Activated CD4-positive, alpha-beta T cell treated with anti-CD3 and anti-CD28 coated beads, Interleukin-10, Interleukin-2, amounts not matched to agents 100 ng/mL and 50 ng/mL, durations not matched to agents 16 hours and 8 hours (primary cell): ENCODE results near the gene ZNF775.

ENCODE experiments used
- DNase-seq: peaks from one replicate; pipeline ENCODE4 v3.0.0-alpha.2; 2020

The ZNF775 gene

DNA sequence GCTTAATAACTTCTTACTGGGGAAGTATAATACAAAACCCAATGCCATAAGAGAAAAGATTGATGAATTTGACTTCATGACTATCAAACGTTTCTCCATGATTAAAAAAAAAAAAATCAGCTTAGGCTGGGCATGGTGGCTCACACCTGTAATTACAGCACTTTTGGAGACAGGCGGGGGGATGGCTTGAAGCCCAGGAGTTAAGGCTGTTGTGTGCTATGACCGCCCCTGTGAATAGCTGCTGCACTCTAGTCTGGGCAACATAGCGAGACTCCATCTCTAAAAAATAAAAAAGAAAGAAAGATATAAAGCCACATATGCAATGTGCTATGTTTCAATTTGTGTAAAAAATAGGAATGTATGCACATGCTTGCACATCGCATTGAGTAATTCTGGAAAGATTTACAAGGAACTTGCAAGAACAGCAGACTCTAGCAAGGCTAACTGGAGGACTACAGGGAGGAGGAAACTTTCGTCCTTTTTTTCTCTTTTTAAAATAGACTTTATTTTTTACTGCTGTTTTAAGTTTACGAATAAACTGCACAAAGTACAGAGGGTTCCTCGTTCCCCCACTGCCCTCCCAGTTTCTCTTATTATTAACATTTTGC, 27.4 kb upstream of the ZNF775 start:
- no peak for DNase-seq

DNA sequence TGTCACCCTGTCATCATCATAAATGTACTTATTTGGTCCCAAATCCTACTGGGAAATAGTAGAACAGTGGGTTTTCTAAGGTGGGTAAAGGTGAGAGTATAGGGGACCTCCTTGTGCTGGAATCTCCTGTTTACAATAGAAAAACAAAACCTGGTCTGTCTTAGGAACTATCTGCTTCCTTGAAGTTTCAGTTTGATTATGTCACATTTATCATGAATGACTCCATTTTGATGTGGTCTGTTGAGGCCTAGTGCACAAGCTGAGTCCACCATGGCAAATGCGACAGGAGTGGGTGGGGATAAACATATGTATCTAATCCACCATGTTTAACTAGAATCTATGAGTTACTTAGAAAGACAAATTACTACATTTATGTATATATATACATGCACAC, 23.5 kb upstream of the ZNF775 start:
- DNase-seq = no peak

DNA sequence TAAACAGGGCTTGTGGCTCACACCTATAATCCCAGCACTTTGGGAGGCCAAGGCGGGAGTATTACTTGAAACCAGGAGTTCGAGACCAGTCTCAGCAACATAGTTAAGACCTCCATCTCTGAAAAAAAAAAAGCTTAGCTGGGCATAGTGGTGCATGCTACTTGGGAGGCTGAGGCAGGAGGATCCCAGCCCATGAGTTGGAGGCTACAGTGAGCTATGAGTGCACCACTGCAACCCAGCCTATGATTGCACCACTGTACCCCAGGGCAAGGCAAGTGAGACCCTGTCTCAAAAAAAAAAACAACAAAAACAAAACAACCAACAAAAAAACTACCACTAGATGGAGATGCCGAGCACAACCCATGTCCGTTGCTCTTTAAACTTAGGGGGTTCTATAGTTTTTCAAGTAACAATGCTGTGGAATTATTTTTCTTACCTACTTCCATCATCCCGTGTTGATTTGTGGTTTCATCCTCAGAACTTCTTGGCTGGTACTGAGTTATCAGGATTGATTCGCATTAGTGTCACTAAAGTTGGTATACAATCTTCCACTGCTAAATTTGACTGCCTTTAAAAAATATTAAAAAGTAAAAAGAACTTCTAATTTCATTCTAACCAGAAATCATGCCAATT, 22.7 kb upstream of the ZNF775 start:
- DNase-seq = peak; percentile 41

DNA sequence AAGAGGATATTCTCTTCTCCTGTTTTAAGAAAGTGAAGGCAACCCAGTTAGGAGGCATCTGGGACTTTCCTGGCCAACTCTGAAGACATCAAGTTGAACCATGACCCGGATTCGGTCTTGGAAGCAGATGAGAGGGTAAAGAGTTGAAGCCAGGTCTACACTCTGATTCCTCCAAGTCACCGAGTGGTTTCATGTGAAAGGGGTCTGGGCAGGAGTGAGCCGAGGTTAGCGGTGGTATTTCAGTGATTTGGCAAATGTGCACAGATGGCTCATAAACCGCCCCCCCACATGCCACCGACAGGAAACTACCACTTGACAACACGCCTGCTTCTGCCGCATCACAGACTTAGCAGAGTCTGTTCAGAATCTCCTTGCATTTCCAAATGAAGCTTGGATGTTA, 21.9 kb upstream of the ZNF775 start:
- DNase-seq = peak; percentile 60

DNA sequence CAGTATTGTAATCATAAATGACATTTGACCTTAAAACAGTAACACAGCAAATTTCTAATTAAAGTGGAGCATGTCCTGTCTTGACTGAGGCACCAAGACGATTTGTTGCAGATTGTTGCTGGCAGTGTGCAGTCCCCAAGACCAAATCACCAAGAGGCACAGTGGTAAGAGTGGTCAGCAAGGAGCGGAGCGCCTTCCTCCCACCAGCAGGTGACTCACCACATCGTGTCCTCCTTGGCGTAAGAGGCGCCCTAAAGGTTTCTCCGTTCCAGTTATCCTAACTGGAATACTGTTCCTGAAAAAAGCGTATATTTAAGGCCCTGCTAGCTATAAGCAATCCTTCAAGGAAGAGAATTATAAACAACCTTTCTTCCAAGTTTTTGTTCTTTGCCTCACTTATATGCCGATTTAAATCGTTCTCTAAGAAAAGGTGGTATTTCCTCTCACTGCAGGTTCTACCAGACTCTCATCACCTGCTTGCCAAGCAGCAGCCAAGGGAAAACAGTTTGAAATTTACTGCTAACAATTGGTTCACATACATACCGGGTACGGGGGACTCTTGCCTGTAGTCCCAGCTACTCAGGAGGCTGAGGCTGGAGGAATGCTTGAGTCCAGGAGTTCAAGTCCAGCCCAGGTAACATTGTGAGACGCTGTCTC, 21.2 kb upstream of the ZNF775 start:
- no peak for DNase-seq

DNA sequence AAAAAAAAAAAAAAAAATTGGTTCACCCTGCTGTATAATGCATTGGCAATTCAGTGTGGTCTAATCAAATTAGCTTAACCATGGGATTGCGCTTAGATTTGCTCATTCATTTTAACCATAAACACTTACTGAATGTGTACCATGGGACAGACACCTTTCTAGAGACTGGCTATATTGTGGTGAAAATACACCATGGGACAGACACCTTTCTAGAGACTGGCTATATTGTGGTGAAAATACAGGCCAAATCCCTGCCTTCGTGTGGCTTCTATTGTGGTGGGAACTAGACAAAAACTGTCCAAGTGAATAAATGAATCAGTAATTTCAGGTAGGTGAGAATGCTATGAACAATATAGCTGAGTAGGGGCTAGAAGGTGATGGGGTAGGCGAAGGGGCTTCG, 20.7 kb upstream of the ZNF775 start:
- DNase-seq = no peak

DNA sequence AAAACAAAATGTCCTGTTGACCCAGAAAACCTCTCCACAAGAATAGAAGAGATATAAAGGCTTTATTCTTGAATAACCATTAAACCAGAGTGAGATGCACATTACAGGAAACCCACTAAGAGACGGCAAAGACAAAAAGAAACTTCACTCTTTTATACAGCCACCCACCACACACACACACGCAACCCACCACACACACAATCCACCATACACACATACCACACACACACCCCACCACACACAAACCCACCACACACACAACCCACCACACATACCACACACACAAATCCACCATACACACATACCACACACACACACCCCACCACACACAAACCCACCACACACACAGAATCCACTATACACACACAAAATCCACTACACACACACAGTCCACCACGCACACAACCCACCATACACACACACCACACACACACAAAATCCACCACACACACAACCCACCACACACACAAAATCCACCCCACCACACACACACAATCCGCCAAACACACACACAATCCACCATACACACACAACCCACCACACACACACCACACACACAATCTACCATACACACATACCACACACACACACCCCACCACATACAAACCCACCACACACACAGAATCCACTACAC, 20.0 kb upstream of the ZNF775 start:
- DNase-seq = no peak

DNA sequence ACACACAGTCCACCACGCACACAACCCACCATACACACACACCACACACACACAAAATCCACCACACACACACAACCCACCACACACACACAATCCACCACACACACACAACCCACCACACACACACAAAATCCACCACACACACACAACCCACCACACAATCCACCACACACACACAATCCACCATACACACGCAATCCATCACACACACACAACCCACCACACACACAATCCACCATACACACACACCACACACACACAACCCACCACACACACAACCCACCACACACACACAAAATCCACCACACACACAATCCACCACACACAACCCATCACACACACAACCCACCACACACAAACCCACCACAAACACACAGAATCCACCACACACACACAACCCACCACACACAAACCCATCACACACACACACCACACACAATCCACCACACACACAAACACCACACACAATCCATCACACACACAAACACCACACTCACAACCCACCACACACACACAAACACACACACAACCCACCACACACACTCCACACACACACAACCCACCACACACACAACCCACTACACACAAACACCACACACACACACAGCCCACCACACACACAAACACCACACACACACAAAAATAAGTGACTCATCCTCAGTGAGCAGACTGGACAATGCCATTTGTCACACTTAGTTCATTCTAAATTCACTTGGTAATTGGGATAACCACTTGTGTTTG, 19.3 kb upstream of the ZNF775 start:
- no peak for DNase-seq

DNA sequence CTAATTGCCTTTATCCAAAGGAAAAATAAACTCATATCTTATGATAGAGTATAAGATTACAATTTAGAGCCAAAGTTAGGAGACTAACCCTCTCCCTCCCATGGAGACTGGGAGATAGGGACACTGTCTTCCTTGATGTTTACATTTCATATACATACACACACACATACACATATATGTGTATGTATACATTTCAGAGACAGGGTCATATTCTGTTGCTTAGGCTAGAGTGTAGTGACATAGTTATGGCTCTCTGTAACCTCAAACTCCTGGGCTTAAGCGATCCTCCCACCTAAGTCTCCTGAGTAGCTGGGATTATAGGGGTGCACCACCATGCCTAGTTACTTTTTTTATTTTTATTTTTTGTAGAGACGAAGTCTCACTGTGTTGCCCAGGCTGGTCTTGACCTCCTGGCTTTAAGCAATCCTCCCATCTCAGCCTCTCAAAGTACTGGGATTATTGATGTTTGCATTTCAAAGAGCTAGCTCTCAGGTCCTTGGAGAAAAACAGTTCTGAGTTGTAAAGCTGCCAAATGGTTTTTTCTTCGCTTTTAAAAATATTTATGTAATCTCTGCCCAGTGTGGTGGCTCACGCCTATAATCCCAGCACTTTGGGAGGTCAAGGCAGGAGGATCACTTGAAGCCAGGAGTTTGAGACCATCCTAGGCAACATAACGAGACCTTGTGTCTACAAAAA, 18.6 kb upstream of the ZNF775 start:
- no peak for DNase-seq

DNA sequence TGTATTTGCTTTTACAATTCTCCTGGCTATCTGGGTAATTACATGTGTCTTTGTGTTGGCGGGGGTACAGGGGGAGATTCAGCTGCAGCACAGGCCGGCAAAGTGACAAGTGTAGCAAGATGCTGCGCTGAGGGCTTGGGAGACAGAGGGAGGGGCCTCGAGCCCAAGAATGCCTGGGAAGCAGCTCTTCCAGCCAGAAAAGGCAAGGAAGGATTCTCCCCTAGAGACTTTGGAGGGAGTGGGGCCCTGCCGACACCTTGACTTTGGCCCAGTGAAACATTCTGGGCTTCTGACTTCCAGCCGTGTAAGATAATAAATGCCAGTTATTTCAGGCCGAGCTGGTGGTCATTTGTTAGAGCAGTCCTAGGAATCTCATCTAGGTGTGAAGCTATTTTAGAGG, 17.7 kb upstream of the ZNF775 start:
- DNase-seq = no peak

DNA sequence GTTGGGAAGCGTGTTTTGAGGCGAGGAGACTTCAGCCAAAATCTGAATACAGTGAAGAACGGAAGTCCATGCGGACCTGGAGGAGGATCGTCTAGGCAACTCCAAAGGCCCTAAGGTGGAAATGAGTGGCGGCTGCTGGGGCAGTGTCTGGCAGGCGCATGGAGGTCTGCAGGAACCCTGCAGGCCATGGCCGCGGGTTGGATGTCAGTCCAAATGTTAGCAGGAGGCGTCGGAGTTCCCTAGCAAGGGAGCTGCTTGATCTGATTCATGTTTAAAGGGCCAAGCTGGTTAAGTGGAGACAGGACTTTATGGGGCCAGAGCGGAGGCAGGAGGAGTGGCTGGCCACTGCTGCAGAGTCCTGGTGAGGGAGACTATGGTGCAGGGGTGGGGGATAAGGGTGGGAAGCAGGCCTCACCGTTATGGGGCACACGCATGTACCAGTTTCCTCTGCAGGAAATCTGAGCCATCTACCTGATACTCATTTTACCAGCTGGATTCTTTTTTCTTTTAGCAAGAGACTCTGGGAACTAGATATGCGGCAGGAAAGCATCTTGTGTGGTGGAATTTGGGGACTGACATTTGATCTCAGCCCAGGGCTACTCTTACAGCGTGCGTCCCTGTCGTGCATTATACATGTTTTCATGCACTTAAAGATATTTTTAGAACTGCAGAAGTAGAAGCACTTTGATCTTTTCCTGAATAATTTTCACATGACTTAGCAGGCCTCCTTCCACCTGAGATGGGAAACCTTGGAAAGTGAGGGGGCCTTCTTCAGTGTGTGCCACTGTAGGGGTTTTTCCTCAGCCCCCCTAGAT, 17.1 kb upstream of the ZNF775 start:
- no peak for DNase-seq

DNA sequence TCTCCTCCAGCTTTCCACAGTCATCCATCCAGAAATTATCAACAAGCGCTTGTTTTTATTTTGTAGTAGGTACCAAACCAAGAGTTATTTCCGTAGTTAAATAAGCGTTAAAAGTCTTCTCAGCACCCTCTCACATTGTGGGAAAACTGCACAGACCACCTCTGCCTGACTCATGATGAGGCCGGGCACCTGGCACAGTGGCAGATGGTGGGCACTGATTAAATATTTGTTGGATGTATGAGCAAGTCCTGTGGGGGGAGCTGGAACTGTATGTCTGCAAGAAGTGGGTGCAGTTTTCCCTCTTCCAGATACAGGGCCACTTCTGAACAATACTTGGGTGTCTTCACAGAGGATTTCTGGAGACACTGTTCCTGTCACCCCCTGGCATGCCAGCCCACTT, 15.8 kb upstream of the ZNF775 start:
- no peak for DNase-seq

DNA sequence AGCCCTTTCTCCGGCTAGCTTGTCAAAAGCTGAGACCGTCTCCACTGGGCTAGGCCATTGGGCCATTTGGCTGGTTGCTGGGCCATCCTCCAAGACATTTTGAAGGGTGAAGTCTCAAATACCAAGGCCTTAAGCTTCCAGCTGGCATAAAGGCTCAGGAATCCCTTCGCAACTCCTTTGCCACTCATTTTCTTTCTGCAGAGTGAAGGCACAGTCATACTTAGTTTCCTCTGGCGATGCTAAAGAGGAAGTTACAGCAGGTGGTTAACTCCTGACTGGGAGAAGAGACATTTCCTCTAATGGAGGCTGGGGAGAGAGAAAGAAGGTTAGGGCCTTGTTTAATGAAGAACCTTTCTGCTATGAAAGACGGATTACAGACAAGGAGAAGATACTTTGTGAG, 15.3 kb upstream of the ZNF775 start:
- DNase-seq = peak; percentile 44

DNA sequence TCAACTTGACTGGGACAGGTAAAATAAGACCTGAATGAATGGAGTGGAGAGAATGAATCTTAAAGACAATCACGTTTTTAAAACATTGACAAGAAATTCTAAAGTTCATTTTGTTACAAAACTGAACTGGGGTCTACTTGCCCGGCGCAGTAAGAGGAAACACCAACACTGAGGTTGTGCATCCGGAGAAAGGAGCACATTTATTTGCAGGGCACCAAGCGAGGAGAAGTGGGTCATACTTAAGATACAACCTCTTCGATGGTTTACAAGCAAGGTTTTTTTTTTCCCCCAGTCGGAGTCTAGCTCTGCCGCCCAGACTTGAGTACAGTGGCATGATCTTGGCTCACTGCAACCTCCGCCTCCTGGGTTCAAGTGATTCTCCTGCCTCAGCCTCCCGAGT, 13.9 kb upstream of the ZNF775 start:
- no peak for DNase-seq

DNA sequence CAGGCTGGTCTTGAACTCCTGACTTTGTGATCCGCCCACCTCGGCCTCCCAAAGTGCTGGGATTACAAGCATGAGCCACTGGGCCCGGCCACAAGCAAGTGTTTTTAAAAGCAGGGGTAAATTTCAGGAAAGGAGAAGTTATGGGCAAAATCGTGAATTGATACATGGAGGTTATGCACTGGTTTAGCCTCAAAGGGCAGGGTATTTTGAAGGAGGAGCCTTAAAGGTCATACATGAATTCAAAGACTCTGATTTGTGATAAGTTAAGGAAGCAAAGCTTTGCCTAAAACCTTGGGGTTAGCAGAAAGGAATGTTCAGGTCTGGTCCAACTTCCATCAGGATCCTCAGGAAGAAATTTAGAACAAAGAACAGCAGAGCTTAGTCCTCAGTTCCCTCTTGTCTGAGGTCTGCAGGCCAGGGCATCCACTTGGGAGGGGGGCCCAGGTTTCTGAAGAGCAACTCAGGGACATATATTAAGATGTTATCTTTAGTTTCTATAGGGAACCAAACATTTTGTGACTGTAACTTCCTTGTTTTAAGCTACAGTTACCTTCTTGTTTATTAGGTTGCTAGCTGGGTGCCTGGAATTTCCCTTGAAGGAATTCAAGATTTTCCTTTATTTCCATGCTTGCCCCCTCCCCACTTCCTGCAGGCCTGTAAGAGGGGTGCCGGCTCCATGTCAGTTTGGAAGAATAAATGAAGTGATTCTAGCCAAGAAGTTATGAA, 13.3 kb upstream of the ZNF775 start:
- no peak for DNase-seq

DNA sequence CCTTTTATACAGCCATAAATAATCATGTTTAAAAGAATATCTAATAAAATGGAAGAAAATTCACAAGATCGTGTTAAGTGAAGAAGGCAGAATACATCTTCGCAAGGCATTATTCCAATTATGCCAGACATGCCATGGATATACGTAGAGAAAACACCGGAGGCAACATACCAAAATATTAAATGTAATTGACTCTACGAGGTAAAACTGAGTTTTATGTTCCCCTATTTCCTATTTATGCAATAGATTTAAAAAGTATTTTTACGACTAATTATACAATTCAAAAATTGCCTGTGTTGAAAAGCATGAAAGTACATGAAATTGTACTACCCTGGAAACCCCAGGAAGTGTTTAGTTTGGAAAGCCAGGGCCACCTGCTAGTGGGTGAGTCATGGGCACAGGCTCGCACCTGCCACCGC, 11.4 kb upstream of the ZNF775 start:
- no peak for DNase-seq

DNA sequence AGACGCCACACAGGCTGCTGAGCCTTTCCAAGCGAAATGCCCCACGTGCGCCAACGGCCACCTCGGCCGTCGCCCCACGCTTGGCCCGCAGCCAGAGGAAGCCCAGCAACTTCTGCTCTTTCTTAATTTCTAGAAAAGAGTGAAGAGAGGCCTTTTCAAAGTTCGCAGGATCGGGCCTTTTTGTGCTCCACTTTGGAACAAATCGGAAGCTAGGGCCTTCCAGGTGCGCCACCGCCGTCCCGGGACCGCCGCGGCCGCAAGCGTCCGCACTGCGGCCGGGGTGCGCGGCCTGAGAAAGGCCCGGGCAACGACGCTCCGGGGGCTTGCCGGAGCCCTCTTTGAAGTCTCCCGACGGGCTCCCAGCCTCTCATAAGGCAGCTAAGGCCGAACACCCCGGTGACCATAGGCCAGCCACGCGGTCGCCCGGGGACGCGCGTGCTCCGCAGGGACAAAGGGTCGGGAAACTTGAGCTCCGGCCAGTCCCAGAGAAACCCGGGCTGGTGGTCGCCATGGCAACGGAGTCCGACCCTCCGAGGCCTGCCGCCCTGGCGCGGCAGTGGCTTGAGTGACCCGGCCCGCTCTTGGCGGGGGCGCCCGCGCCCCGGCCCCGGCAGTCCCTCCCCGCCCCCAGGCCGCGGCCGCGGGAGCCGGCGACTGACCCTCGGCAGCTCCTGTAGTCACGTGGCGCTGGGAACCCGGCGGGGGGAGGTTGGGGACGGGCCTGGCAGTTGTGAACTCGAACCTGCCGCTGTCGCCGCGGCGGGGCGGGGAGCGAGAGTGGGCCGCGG, 10.8 kb upstream of the ZNF775 start, which contains the start of gene REPIN1:
TSS of gene REPIN1 (plus strand) at position 727 of the 788 bp plus-strand sequence. CDS start 890 bp downstream, outside the sequence.
- peak; percentile 87 for DNase-seq

DNA sequence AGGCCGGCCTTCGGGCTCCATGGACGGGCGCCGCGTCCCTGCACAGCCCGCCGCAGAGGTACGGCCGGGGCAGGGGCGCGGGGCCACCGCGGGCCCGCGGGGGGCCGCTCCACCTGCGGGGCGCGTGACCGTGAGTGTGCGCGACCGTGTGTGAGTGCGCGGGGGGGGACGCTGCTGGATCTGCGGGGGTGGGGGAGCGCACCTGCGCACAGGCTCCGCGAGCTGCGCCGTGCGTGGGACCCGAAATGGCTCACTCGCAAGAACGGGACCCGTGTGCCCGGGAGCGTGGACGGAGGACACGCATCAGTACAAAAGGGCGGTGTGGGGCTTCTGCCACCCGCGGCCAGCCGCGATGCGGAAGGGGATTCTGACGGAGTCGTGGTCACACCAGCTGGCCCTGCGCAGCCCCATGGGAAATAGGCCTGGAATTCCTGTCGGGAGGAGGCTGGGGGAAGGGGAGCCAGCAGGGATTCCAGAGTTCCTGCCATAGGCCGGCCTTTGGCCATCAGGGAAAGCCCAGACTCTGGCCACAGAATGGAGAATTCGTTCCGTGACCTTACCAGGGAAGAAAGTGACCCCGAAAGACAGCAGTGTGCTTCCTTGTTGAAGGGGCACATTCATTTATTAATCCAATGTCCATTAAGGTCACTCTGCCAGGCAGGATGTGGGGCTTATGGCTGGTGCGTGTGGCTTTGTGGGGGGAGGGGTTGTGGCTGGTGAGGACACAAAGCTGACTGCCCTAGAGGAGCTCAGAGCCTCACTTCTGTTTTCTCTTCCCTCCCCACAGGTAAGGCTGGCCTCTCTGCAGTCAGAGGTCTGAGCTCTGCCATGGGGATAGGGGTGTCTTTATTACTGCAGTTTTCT, 10.0 kb upstream of the ZNF775 start:
- peak; percentile 51 for DNase-seq
